ENCODE measurements around the gene NDFIP1. TPM values are rescaled to one million over a fixed set of nuclear protein-coding genes. Genes with fewer than 3 reads are reported as not detected.

NDFIP1 gene
- total RNA-seq, 2 experiments from 2014 or later: 185 to 192 TPM

DNA sequence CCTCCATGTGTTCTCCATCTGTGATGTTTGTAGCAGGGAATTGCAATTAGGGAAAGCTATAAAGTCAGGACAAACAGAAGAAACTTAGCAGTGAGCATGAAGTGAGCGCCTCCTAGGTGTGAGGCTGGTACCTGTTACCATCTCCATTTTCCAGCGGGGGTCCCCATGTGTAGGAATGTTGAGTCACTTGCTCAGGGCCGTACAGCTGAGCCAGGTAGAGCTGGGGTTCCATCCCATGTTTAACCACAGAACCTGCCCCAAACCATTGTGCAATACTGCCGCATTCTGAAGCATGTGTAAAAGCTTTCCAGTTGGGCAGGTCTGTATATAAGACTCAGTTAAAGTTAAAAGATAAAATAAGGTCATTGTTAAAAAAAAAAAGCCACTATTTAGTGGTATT, 62.7 kb downstream of the NDFIP1 start:
- Histone ChIP-seq H3K36me3 (ENCODE audit: insufficient read depth, low read length) (no peaks in the 10 kb centered on the region), H3K4me3 (ENCODE audit: low read length) (no peak overlapping the region), H3K27me3 (ENCODE audit: control insufficient read depth in 1 of 2, insufficient read depth in 2 of 2, low read length in 2 of 2) (no peaks in the 10 kb centered on the region), H3K27ac (ENCODE audit: low read depth in 1 of 2, low read length in 2 of 2) (no peak overlapping the region), H3K4me1 (ENCODE audit: insufficient read depth, low read length) (no peaks in the 10 kb centered on the region), H3K9me3 (ENCODE audit: control insufficient read depth in 1 of 2, insufficient read depth in 1 of 2, low read length in 2 of 2) (no peaks in the 10 kb centered on the region)
- TF ChIP-seq, protein P1, sequence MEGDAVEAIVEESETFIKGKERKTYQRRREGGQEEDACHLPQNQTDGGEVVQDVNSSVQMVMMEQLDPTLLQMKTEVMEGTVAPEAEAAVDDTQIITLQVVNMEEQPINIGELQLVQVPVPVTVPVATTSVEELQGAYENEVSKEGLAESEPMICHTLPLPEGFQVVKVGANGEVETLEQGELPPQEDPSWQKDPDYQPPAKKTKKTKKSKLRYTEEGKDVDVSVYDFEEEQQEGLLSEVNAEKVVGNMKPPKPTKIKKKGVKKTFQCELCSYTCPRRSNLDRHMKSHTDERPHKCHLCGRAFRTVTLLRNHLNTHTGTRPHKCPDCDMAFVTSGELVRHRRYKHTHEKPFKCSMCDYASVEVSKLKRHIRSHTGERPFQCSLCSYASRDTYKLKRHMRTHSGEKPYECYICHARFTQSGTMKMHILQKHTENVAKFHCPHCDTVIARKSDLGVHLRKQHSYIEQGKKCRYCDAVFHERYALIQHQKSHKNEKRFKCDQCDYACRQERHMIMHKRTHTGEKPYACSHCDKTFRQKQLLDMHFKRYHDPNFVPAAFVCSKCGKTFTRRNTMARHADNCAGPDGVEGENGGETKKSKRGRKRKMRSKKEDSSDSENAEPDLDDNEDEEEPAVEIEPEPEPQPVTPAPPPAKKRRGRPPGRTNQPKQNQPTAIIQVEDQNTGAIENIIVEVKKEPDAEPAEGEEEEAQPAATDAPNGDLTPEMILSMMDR (IDR thresholded peaks at IDR 0.05): no peak
- intact Hi-C loops (cut with DNase I, micrococcal nuclease): no loop called here
- Mint-ChIP-seq H3K27ac (no peak overlapping the region), H3K9me3 (no peaks in the 10 kb centered on the region), H3K4me1 (ENCODE audit: low read depth) (no peaks in the 10 kb centered on the region), H3K36me3 (ENCODE audit: low read depth) (no peaks in the 10 kb centered on the region), H3K27me3 (no peaks in the 10 kb centered on the region), H3K4me3 (no peak overlapping the region)
- DNase-seq (no peak), ATAC-seq (ENCODE audit: poor library complexity) (no peak)
- POLR2A ChIA-PET: no interaction called here
- CTCF ChIA-PET: no interaction called here

DNA sequence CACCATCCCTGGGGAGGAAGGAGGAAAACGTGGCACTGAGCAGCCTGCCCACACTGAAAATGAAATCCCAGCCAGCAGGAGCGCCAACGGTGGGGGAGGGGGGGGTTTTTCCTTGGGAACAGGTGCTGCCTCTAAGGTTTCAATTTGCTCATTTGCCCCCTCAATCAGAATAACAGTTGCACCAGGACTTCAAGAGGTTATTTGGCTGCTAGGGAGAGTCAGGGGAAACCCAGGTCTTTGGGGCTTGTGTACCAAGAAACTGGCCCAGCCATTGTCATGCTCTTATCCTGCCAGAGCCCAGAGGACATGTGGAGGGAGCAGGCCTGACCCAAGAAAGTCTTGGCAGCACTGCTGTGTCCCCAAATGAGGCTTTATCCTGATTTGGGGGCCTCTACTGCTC, 66.5 kb downstream of the NDFIP1 start:
- intact Hi-C loops (cut with DNase I, micrococcal nuclease): no loop called here
- Mint-ChIP-seq H3K27me3 (no peaks in the 10 kb centered on the region), H3K9me3 (no peaks in the 10 kb centered on the region), H3K36me3 (ENCODE audit: low read depth) (no peaks in the 10 kb centered on the region), H3K4me3 (no peak overlapping the region), H3K27ac (no peak overlapping the region), H3K4me1 (ENCODE audit: low read depth) (no peaks in the 10 kb centered on the region)
- ChIA-PET POLR2A (interaction anchor here (0.6 kb wide), 1 partner anchor 244 kb away, joined by 3 read pairs; no protein-coding TSS in a partner anchor), CTCF (no interaction called here)
- Histone ChIP-seq H3K27me3 (ENCODE audit: control insufficient read depth in 1 of 2, insufficient read depth in 2 of 2, low read length in 2 of 2) (no peaks in the 10 kb centered on the region), H3K27ac (ENCODE audit: low read depth in 1 of 2, low read length in 2 of 2) (no peak overlapping the region), H3K4me1 (ENCODE audit: insufficient read depth, low read length) (no peaks in the 10 kb centered on the region), H3K9me3 (ENCODE audit: control insufficient read depth in 1 of 2, insufficient read depth in 1 of 2, low read length in 2 of 2) (no peaks in the 10 kb centered on the region), H3K4me3 (ENCODE audit: low read length) (no peak overlapping the region), H3K36me3 (ENCODE audit: insufficient read depth, low read length) (no peaks in the 10 kb centered on the region)
- TF ChIP-seq, protein P1 (IDR thresholded peaks at IDR 0.05): no peak
- ATAC-seq (ENCODE audit: poor library complexity): no peak
- DNase-seq: no peak

DNA sequence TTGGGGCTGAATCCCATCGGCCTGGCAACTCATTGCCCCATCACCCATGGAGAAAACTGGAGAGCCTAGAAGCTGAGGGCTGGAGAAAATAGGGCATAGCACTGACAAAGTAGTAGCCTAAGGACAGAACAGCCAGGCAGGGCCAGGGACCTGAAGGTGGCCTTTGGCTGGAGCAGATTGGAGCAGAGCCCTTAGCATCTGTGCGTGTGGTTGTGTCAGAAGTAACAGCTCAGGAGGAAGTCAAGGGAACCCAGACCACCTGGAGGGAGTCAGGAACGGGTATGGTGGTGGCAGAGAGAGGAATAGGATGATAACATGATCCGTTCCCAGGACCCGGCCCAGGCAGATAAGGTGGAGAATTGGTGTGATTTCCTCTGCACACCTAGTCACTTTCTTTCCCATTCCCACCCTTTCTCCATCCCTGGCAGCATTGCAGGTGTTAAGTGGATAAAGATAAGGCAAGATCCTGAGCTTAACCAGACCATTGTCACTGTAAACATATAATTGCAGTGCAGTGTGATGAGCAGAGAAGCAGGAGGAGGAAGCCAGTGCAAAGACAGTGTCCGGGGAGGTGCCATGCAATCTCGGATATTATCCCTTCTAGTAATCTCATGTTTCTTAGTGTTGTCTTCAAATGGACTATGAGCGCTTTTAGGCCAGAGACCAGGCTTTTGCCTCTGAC, 67.0 kb downstream of the NDFIP1 start:
- Histone ChIP-seq H3K4me1 (ENCODE audit: insufficient read depth, low read length) (no peaks in the 10 kb centered on the region), H3K27ac (ENCODE audit: low read depth in 1 of 2, low read length in 2 of 2) (no peak overlapping the region), H3K27me3 (ENCODE audit: control insufficient read depth in 1 of 2, insufficient read depth in 2 of 2, low read length in 2 of 2) (no peaks in the 10 kb centered on the region), H3K9me3 (ENCODE audit: control insufficient read depth in 1 of 2, insufficient read depth in 1 of 2, low read length in 2 of 2) (no peaks in the 10 kb centered on the region), H3K36me3 (ENCODE audit: insufficient read depth, low read length) (no peaks in the 10 kb centered on the region), H3K4me3 (ENCODE audit: low read length) (no peak overlapping the region)
- Mint-ChIP-seq H3K4me3 (no peak overlapping the region), H3K4me1 (ENCODE audit: low read depth) (no peaks in the 10 kb centered on the region), H3K27ac (no peak overlapping the region), H3K27me3 (no peaks in the 10 kb centered on the region), H3K36me3 (ENCODE audit: low read depth) (no peaks in the 10 kb centered on the region), H3K9me3 (no peaks in the 10 kb centered on the region)
- ChIA-PET CTCF (no interaction called here), POLR2A (no interaction called here)
- TF ChIP-seq, protein P1 (IDR thresholded peaks at IDR 0.05): no peak
- no peak for ATAC-seq (ENCODE audit: poor library complexity)
- no peak for DNase-seq
- intact Hi-C loops (cut with DNase I, micrococcal nuclease): no loop called here
